Body of pancreas (tissue), 4 donors: ENCODE data around the gene NR2F2.

Experiments used
- CTCF ChIP-seq, 7 experiments: fragments of 450-650 bp in 4 of 7; fragments of 200-600 bp in 3 of 7; sonication (generic) in 3 of 7; IDR thresholded peaks; one replicate each; pipeline ENCODE4 v1.5.1; 2016 to 2019; ENCODE audit warnings: antibody characterized with exemption in 7 of 7
- POLR2A ChIP-seq, 3 donors: fragments of 450-650 bp; IDR thresholded peaks; one replicate each; pipeline ENCODE4 v1.6.1; 2016; ENCODE audit warnings: antibody characterized with exemption in 3 of 3, mild to moderate bottlenecking in 2 of 3

DNA sequence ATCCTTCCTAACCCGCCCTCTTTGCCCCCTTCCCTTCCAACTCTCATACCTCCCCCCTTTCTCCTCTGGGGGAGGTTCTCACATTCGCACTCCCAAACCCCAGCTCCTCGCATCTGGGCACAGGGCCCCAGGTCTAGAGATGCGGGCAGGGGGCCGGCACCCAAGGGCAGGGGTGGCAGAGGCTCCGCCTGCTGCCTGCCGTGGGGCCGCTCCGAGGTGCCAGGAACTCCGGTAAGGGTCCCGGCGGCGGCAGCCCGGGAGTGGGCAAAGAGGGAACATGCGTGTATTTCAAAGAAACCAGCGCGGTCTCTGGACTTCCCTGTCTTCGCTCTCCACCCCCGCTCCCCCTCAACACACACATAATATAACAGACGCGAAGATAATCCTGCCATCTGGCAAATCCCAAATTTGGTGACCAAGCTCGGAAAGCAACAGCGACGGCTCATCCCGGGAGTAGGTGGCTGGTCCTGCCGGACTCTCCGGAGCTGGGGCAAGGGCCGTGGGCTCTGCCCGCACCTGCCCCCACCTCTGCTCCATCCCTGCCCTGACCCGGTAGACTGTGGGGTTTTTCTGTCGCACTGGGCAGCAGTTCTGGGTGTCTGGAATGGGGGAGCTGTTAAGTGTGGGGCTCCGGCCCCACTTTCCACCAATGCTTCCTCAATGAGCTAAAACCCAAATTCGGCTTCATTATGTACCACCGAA, 31.0 kb downstream of the NR2F2 start:
- TF ChIP-seq POLR2A (IDR thresholded peaks at IDR 0.05) (no peak), CTCF (IDR thresholded peaks at IDR 0.05) (no peak)
